ENCODE measurements around the gene SIAE. TPM values are rescaled to one million over a fixed set of nuclear protein-coding genes. Genes with fewer than 3 reads are reported as not detected.
A peak's percentile ranks its signal among the peaks of the same experiment; 100 is the strongest.

The SIAE gene
- total and polyA plus RNA-seq, 4 experiments from 2014 or later = 2.8 to 6.8 (median 4.5) TPM

GRCh38 chr11:124681421-124681820 lies 7.9 kb upstream of the SIAE start:
- peaks cover 0 to 3% of the 10 kb centered on the region in 2 donors for H3K27me3 Mint-ChIP-seq
- ChIA-PET POLR2A (ENCODE audit: partially characterized antibody) (no interaction called here), CTCF (ENCODE audit: partially characterized antibody) (interaction anchor here (4.8 kb wide), 1 partner anchor 12 kb away, joined by 22 read pairs; no protein-coding TSS in a partner anchor)
- Histone ChIP-seq H3K36me3 (ENCODE audit: insufficient read depth, low read length) (no peaks in the 10 kb centered on the region), H3K9me3 (ENCODE audit: control insufficient read depth in 1 of 2, low read length in 2 of 2) (peaks cover 4 to 8% of the 10 kb centered on the region in 2 donors), H3K4me1 (ENCODE audit: insufficient read depth, low read length) (no peaks in the 10 kb centered on the region), H3K27ac (ENCODE audit: low read depth, low read length) (no peak overlapping the region), H3K4me3 (ENCODE audit: low read length in 2 of 2) (no peak overlapping the region), H3K27me3 (ENCODE audit: insufficient read depth, low read length) (peaks cover 5% of the 10 kb centered on the region)
- H3K27ac Mint-ChIP-seq = no peak overlapping the region
- no peaks in the 10 kb centered on the region for H3K4me1 Mint-ChIP-seq
- intact Hi-C loops (cut with micrococcal nuclease) = no loop called here
- peaks cover 18 to 23% of the 10 kb centered on the region in 2 donors for H3K36me3 Mint-ChIP-seq
- no peak overlapping the region for H3K4me3 Mint-ChIP-seq
- peaks cover 0 to 40% (median 30%) of the 10 kb centered on the region in 8 donors for H3K9me3 Mint-ChIP-seq
- no peak for DNase-seq

DNA sequence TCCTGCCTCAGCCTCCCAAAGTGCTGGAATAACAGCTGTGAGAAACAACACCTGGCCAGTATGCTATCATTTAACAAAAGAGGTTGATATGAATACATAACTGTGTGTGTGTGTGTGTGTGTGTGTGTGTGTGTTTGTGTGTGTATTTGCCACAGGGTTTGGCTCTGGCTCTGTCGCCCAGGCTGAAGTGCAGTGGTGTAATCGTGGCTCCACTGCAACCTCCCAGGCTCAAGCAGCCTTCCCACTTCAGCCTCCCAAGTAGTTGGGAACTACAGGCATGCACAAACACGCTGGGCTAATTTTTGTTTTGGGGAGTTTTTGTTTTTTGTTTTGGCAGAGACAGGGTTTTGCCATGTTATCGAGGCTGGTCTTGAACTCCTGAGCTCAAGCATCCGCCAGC lies 4.9 kb upstream of the SIAE start:
- peaks cover 0 to 18% (median 14%) of the 10 kb centered on the region in 8 donors for H3K9me3 Mint-ChIP-seq
- peaks cover 0 to 2% of the 10 kb centered on the region in 2 donors for H3K27me3 Mint-ChIP-seq
- Histone ChIP-seq H3K27ac (ENCODE audit: low read depth, low read length) (no peak overlapping the region), H3K4me3 (ENCODE audit: low read length in 2 of 2) (no peak overlapping the region), H3K27me3 (ENCODE audit: insufficient read depth, low read length) (peaks cover 5% of the 10 kb centered on the region), H3K4me1 (ENCODE audit: insufficient read depth, low read length) (peaks cover 8% of the 10 kb centered on the region), H3K9me3 (ENCODE audit: control insufficient read depth in 1 of 2, low read length in 2 of 2) (peaks cover 4 to 8% of the 10 kb centered on the region in 2 donors), H3K36me3 (ENCODE audit: insufficient read depth, low read length) (no peaks in the 10 kb centered on the region)
- H3K4me1 Mint-ChIP-seq = peaks cover 2 to 17% (median 10%) of the 10 kb centered on the region in 4 donors
- H3K4me3 Mint-ChIP-seq = no peak overlapping the region
- ChIA-PET POLR2A (ENCODE audit: partially characterized antibody) (no interaction called here), CTCF (ENCODE audit: partially characterized antibody) (interaction anchor here (0.8 to 4.8 kb wide), 6 partner anchors 9 to 160 kb away, joined by 3 to 22 read pairs (median 6); partner anchors contain the start of genes ESAM and NRGN)
- intact Hi-C loops (cut with micrococcal nuclease) = no loop called here
- no peak for DNase-seq
- H3K27ac Mint-ChIP-seq = peak overlapping the region in 1 of 7 donors; percentile 30
- H3K36me3 Mint-ChIP-seq = peaks cover 7 to 10% of the 10 kb centered on the region in 2 donors

DNA sequence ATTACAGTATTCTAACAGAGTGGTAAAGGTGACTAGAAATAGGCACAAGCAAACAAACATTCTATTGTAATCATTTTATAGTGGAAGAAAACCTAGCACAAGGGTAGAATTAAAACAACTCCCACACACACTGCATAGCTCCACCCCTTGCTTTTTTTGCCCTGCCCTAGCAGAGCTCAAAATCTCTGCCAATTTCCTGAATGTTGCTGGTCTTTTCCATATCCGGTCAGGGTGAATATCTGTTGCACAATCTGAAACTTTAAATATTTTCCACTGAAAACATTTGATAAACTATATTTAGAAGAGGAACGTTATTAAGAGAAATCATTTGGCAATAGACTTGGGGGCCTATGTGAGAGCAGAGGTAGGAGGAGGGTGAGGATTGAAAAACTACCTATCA lies 2.8 kb upstream of the SIAE start:
- ChIA-PET CTCF (ENCODE audit: partially characterized antibody) (interaction anchor here (1.1 to 1.4 kb wide), 3 partner anchors 122 to 200 kb away, joined by 3 read pairs; no protein-coding TSS in a partner anchor), POLR2A (ENCODE audit: partially characterized antibody) (no interaction called here)
- Histone ChIP-seq H3K4me1 (ENCODE audit: insufficient read depth, low read length) (peaks cover 21% of the 10 kb centered on the region), H3K9me3 (ENCODE audit: control insufficient read depth in 1 of 2, low read length in 2 of 2) (no peaks in the 10 kb centered on the region), H3K36me3 (ENCODE audit: insufficient read depth, low read length) (no peaks in the 10 kb centered on the region), H3K27me3 (ENCODE audit: insufficient read depth, low read length) (peaks cover 5% of the 10 kb centered on the region), H3K4me3 (ENCODE audit: low read length in 2 of 2) (no peak overlapping the region), H3K27ac (ENCODE audit: low read depth, low read length) (no peak overlapping the region)
- peaks cover 0 to 4% of the 10 kb centered on the region in 2 donors for H3K36me3 Mint-ChIP-seq
- peak overlapping the region in 1 of 7 donors; percentile 98 for H3K27ac Mint-ChIP-seq
- intact Hi-C loops (cut with micrococcal nuclease) = no loop called here
- H3K4me1 Mint-ChIP-seq = peaks cover 10 to 33% (median 24%) of the 10 kb centered on the region in 4 donors
- DNase-seq = no peak
- peak overlapping the region in 1 of 8 donors; percentile 20 for H3K4me3 Mint-ChIP-seq
- H3K9me3 Mint-ChIP-seq = peaks cover 0 to 4% (median 0%) of the 10 kb centered on the region in 8 donors
- peaks cover 0 to 2% of the 10 kb centered on the region in 2 donors for H3K27me3 Mint-ChIP-seq

DNA sequence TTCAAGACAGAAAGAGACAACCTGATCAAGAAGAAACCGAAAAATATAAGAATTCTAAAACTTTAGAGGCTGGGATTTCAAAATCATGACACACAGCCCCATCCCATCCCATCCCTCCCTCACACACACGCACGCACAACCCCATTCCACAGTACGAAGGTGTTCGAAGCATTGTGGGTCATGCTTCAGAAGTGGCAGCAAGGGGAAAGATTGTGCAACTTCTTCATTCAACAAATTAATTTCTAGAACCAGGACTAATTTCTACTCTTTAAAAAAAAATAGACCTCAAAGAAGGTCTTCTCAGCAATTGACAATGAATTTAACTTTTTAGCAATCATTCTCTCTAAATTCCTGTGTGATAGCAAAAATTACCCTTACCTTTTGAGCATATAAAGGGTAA lies 1.0 kb upstream of the SIAE start:
- no peak for DNase-seq
- H3K27me3 ChIP-seq (ENCODE audit: insufficient read depth, low read length) = peaks cover 5% of the 10 kb centered on the region
- intact Hi-C loops (cut with micrococcal nuclease) = loop anchor here (5.0 kb wide), 2 partner anchors 278 to 1388 kb away; partner anchors contain the start of genes CCDC15 and CDON
- Mint-ChIP-seq H3K4me3 (peak overlapping the region; percentile 90 to 95 (median 91)), H3K27me3 (no peaks in the 10 kb centered on the region), H3K27ac (peak overlapping the region; percentile 98 to 99 (median 99)), H3K4me1 (peaks cover 16 to 43% (median 32%) of the 10 kb centered on the region in 4 donors), H3K9me3 (peaks cover 0 to 4% (median 0%) of the 10 kb centered on the region in 8 donors), H3K36me3 (peaks cover 0 to 4% of the 10 kb centered on the region in 2 donors)
- ChIA-PET POLR2A (ENCODE audit: partially characterized antibody) (interaction anchor here (1.2 to 2.8 kb wide), 3 partner anchors 71 to 279 kb away, joined by 4 to 40 read pairs (median 25); partner anchors contain the start of gene MSANTD2), CTCF (ENCODE audit: partially characterized antibody) (interaction anchor here (2.7 to 6.6 kb wide), 2 partner anchors 71 to 93 kb away, joined by 17 to 224 read pairs; partner anchors contain the start of gene ESAM)
- no peaks in the 10 kb centered on the region for H3K36me3 ChIP-seq (ENCODE audit: insufficient read depth, low read length)
- peak overlapping the region; percentile 24 to 73 for H3K4me3 ChIP-seq (ENCODE audit: low read length in 2 of 2)
- peak overlapping the region; percentile 66 for H3K27ac ChIP-seq (ENCODE audit: low read depth, low read length)
- H3K4me1 ChIP-seq (ENCODE audit: insufficient read depth, low read length) = peaks cover 38% of the 10 kb centered on the region
- no peaks in the 10 kb centered on the region for H3K9me3 ChIP-seq (ENCODE audit: control insufficient read depth in 1 of 2, low read length in 2 of 2)

- peaks cover 5% of the 10 kb centered on the region for H3K27me3 ChIP-seq (ENCODE audit: insufficient read depth, low read length)
- DNase-seq = peak in 1 of 5 donors; percentile 44
- no peaks in the 10 kb centered on the region for H3K27me3 Mint-ChIP-seq
- ChIA-PET POLR2A (ENCODE audit: partially characterized antibody) (interaction anchor here (0.8 to 2.8 kb wide), 11 partner anchors 51 to 440 kb away, joined by 3 to 40 read pairs (median 4); partner anchors contain the start of genes MSANTD2, TBRG1 and TMEM218), CTCF (ENCODE audit: partially characterized antibody) (interaction anchor here (1.4 to 6.6 kb wide), 5 partner anchors 69 to 162 kb away, joined by 5 to 224 read pairs (median 17); partner anchors contain the start of gene ESAM)
- H3K27ac Mint-ChIP-seq = peak overlapping the region; percentile 98 to 99 (median 99)
- H3K4me3 Mint-ChIP-seq = peak overlapping the region; percentile 90 to 95 (median 91)
- H3K36me3 Mint-ChIP-seq = peaks cover 0 to 4% of the 10 kb centered on the region in 2 donors
- H3K36me3 ChIP-seq (ENCODE audit: insufficient read depth, low read length) = no peaks in the 10 kb centered on the region
- H3K9me3 Mint-ChIP-seq = peaks cover 0 to 4% (median 0%) of the 10 kb centered on the region in 8 donors
- intact Hi-C loops (cut with micrococcal nuclease) = loop anchor here (5.0 kb wide), 2 partner anchors 278 to 1388 kb away; partner anchors contain the start of genes CCDC15 and CDON
- H3K9me3 ChIP-seq (ENCODE audit: control insufficient read depth in 1 of 2, low read length in 2 of 2) = no peaks in the 10 kb centered on the region
- peaks cover 16 to 43% (median 32%) of the 10 kb centered on the region in 4 donors for H3K4me1 Mint-ChIP-seq
- peaks cover 42% of the 10 kb centered on the region for H3K4me1 ChIP-seq (ENCODE audit: insufficient read depth, low read length)
- H3K4me3 ChIP-seq (ENCODE audit: low read length in 2 of 2) = peak overlapping the region; percentile 24 to 73
- H3K27ac ChIP-seq (ENCODE audit: low read depth, low read length) = peak overlapping the region; percentile 66
Observed at GRCh38 chr11:124674168-124674517, 604 bp upstream of the SIAE start.

DNA sequence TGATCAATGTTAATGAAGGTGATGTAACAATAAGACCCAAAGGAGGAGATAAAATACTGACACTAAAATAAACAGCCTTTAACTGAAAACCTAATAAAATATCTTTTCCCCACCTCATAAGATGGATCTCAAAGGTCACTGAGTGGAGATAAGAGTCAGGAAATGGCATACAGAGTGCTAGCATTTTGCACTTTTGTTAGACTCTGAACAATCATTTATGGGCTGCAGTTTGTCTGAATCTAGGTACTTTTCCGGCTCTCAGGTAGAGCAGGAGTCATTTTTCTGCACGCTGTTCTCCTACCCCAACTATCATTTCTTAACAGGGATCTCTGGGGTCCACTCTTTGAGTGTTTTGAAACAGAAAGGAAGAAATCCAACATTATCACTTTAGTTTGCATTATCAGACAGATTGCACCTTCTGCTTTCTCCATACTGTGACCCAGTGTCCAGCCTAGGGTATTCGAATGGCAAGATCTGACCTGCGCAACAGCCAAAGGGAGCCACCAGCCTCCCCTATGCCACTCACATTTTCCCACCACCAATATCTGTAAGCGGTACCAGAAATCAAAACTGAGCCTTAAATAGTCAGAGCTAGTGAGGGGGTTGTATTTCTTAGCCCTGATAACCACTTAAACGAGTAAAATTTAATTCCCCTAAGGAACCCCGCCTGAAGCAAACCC lies 863 bp downstream of the SIAE start:
- Mint-ChIP-seq H3K27me3 (no peaks in the 10 kb centered on the region), H3K9me3 (peaks cover 0 to 4% (median 0%) of the 10 kb centered on the region in 8 donors), H3K36me3 (peaks cover 0 to 4% of the 10 kb centered on the region in 2 donors), H3K4me1 (peaks cover 16 to 43% (median 32%) of the 10 kb centered on the region in 4 donors), H3K27ac (peak overlapping the region; percentile 75 to 98 (median 89)), H3K4me3 (peak overlapping the region; percentile 90 to 95 (median 91))
- POLR2A ChIA-PET (ENCODE audit: partially characterized antibody) = interaction anchor here (1.0 to 2.8 kb wide), 10 partner anchors 50 to 439 kb away, joined by 3 to 40 read pairs (median 7); partner anchors contain the start of genes MSANTD2, NRGN, TBRG1 and TMEM218
- intact Hi-C loops (cut with micrococcal nuclease) = loop anchor here (1.0 to 5.0 kb wide), 7 partner anchors 50 to 1390 kb away; partner anchors contain the start of genes CCDC15, CDON, MSANTD2 and TBRG1
- Histone ChIP-seq H3K4me1 (ENCODE audit: insufficient read depth, low read length) (peaks cover 42% of the 10 kb centered on the region), H3K36me3 (ENCODE audit: insufficient read depth, low read length) (no peaks in the 10 kb centered on the region), H3K27me3 (ENCODE audit: insufficient read depth, low read length) (no peaks in the 10 kb centered on the region), H3K4me3 (ENCODE audit: low read length in 2 of 2) (peak overlapping the region in 1 of 2 donors; percentile 73), H3K27ac (ENCODE audit: low read depth, low read length) (peak overlapping the region; percentile 66), H3K9me3 (ENCODE audit: control insufficient read depth in 1 of 2, low read length in 2 of 2) (no peaks in the 10 kb centered on the region)
- CTCF ChIA-PET (ENCODE audit: partially characterized antibody) = interaction anchor here (1.0 to 6.6 kb wide), 9 partner anchors 9 to 193 kb away, joined by 3 to 224 read pairs (median 5); partner anchors contain the start of genes ESAM and MSANTD2
- DNase-seq = no peak
